ENCODE measurements around the gene DDX5.
A peak's percentile ranks its signal among the peaks of the same experiment; 100 is the strongest.
"Not testable (repeated sequence)": the region's sequence is repeated elsewhere in the genome, so short reads cannot be mapped to it uniquely, and the experiment has no call there.

The DDX5 gene

GRCh38 chr17:64492481-64493109 lies 13.5 kb downstream of the DDX5 start:
- DNase-seq (ENCODE audit: low spot score) = peak; percentile 40

GRCh38 chr17:64491994-64492393 lies 14.1 kb downstream of the DDX5 start:
- DNase-seq (ENCODE audit: low spot score) = no peak

- DNase-seq (ENCODE audit: low spot score) = peak; percentile 50
These were observed 14.8 kb downstream of the DDX5 start for GRCh38 chr17:64491034-64491860.

- DNase-seq (ENCODE audit: low spot score) = no peak
These were observed 17.8 kb downstream of the DDX5 start for GRCh38 chr17:64488301-64488700.

- no peak for DNase-seq (ENCODE audit: low spot score)
These were observed 21.7 kb downstream of the DDX5 start for GRCh38 chr17:64484380-64484779.

GRCh38 chr17:64480951-64481350 lies 25.1 kb downstream of the DDX5 start:
- DNase-seq (ENCODE audit: low spot score) = no peak

- no peak for DNase-seq (ENCODE audit: low spot score)
These were observed 28.2 kb downstream of the DDX5 start for GRCh38 chr17:64477849-64478248.

- no peak for DNase-seq (ENCODE audit: low spot score)
These were observed 33.5 kb downstream of the DDX5 start for GRCh38 chr17:64472564-64472963.

- no peak for DNase-seq (ENCODE audit: low spot score)
These were observed 34.6 kb downstream of the DDX5 start for GRCh38 chr17:64471440-64471839.

GRCh38 chr17:64470625-64471024 lies 35.5 kb downstream of the DDX5 start:
- DNase-seq (ENCODE audit: low spot score) = no peak

- not testable (repeated sequence) for DNase-seq (ENCODE audit: low spot score)
These were observed 39.3 kb downstream of the DDX5 start for GRCh38 chr17:64466834-64467233.

GRCh38 chr17:64466019-64466735 lies 39.9 kb downstream of the DDX5 start:
- DNase-seq (ENCODE audit: low spot score) = no peak

- DNase-seq (ENCODE audit: low spot score) = no peak
These were observed 44.3 kb downstream of the DDX5 start for GRCh38 chr17:64461788-64462187.

- DNase-seq (ENCODE audit: low spot score) = no peak
These were observed 45.1 kb downstream of the DDX5 start for GRCh38 chr17:64460955-64461354.

GRCh38 chr17:64459818-64460217 lies 46.3 kb downstream of the DDX5 start:
- not testable (repeated sequence) for DNase-seq (ENCODE audit: low spot score)

GRCh38 chr17:64459284-64459747 lies 46.8 kb downstream of the DDX5 start:
- no peak for DNase-seq (ENCODE audit: low spot score)

- DNase-seq (ENCODE audit: low spot score) = no peak
These were observed 47.3 kb downstream of the DDX5 start for GRCh38 chr17:64458756-64459155.

- no peak for DNase-seq (ENCODE audit: low spot score)
These were observed 48.9 kb downstream of the DDX5 start for GRCh38 chr17:64457156-64457555.

- DNase-seq (ENCODE audit: low spot score) = peak; percentile 31
These were observed 49.9 kb downstream of the DDX5 start for GRCh38 chr17:64455993-64456885.

- no peak for DNase-seq (ENCODE audit: low spot score)
These were observed 56.5 kb downstream of the DDX5 start for GRCh38 chr17:64449545-64449944.

GRCh38 chr17:64448665-64449512 lies 57.2 kb downstream of the DDX5 start, which contains the start of gene MILR1:
Gene MILR1 (plus strand): TSS chr17:64449115. CDS start chr17:64449169, 54 bp downstream.
- DNase-seq (ENCODE audit: low spot score) = peak; percentile 13
